BJ (cell line): ENCODE measurements around the gene LRRC8D. TPM values are rescaled to one million over a fixed set of nuclear protein-coding genes. Genes with fewer than 3 reads are reported as not detected.

Source experiments
- CTCF ChIA-PET: fragments of 350-600 bp; formaldehyde crosslinking; extraction: SDS; loops from one replicate; lab custom pipeline; 2021; ENCODE audit warnings: antibody characterized with exemption, inconsistent platforms; lab: Yijun Ruan, JAX
- POLR2A ChIA-PET: fragments of 300-600 bp; sonication (Branson Sonifier 250); formaldehyde crosslinking; extraction: SDS; loops from one replicate; lab custom pipeline; 2021; ENCODE audit warnings: antibody characterized with exemption; lab: Charles Lee
- DNase-seq: peaks from one replicate; pipeline ENCODE4 v3.0.0-alpha.2; 2011; ENCODE audit warnings: low read depth
- H3K27me3 ChIP-seq: 2 replicates; pipeline ENCODE4 v1.6.0; 2011; ENCODE audit warnings: low read length; ENCODE audit not compliant: control insufficient read depth, insufficient read depth
- H3K36me3 ChIP-seq: 2 replicates; pipeline ENCODE4 v1.5.1; 2011; ENCODE audit warnings: low read length; ENCODE audit not compliant: control insufficient read depth, insufficient read depth
- H3K4me3 ChIP-seq: 2 replicates; pipeline ENCODE4 v1.5.1; 2011; ENCODE audit warnings: low read depth, mild to moderate bottlenecking, control low read depth, low read length
- polyA plus RNA-seq: library from polyadenylated mRNA; depleted of rRNA; stranded (reverse); fragments of >200 nt; gene quantifications from 2 replicates; pipeline ENCODE4 v1.2.3, GENCODE V29; 2011
- TF ChIP-seq, protein P1 (sequence below): IDR thresholded peaks from 2 replicates; pipeline ENCODE4 v1.5.1; 2011; ENCODE audit warnings: low read depth, mild to moderate bottlenecking, control low read depth, inconsistent platforms, low read length, moderate library complexity; ENCODE audit not compliant: insufficient read depth

LRRC8D gene
- polyA plus RNA-seq, 1 experiment, result 51.9 TPM

- Histone ChIP-seq H3K36me3 (no peaks in the 10 kb centered on the region), H3K4me3 (no peak overlapping the region), H3K27me3 (no peaks in the 10 kb centered on the region; the same call in 1 of the 2 replicates)
- TF ChIP-seq, protein P1, sequence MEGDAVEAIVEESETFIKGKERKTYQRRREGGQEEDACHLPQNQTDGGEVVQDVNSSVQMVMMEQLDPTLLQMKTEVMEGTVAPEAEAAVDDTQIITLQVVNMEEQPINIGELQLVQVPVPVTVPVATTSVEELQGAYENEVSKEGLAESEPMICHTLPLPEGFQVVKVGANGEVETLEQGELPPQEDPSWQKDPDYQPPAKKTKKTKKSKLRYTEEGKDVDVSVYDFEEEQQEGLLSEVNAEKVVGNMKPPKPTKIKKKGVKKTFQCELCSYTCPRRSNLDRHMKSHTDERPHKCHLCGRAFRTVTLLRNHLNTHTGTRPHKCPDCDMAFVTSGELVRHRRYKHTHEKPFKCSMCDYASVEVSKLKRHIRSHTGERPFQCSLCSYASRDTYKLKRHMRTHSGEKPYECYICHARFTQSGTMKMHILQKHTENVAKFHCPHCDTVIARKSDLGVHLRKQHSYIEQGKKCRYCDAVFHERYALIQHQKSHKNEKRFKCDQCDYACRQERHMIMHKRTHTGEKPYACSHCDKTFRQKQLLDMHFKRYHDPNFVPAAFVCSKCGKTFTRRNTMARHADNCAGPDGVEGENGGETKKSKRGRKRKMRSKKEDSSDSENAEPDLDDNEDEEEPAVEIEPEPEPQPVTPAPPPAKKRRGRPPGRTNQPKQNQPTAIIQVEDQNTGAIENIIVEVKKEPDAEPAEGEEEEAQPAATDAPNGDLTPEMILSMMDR, result no peak
- ChIA-PET POLR2A (no interaction called here), CTCF (interaction anchor here (0.9 to 3.8 kb wide), 7 partner anchors 11 to 181 kb away, joined by 3 to 17 read pairs (median 8); no protein-coding TSS in a partner anchor)
- no peak for DNase-seq
Measured at GRCh38 chr1:89807983-89808382, 12.8 kb upstream of the LRRC8D start.

- no peaks in the 10 kb centered on the region for H3K36me3 ChIP-seq
- DNase-seq, result no peak
- TF ChIP-seq, protein P1, result no peak
- ChIA-PET POLR2A (no interaction called here), CTCF (interaction anchor here (0.8 to 3.8 kb wide), 11 partner anchors 10 to 180 kb away, joined by 3 to 17 read pairs (median 6); no protein-coding TSS in a partner anchor)
- H3K4me3 ChIP-seq, result no peak overlapping the region
- no peaks in the 10 kb centered on the region; the same call in 1 of the 2 replicates for H3K27me3 ChIP-seq
Measured at GRCh38 chr1:89808441-89809117, 12.3 kb upstream of the LRRC8D start.

DNA sequence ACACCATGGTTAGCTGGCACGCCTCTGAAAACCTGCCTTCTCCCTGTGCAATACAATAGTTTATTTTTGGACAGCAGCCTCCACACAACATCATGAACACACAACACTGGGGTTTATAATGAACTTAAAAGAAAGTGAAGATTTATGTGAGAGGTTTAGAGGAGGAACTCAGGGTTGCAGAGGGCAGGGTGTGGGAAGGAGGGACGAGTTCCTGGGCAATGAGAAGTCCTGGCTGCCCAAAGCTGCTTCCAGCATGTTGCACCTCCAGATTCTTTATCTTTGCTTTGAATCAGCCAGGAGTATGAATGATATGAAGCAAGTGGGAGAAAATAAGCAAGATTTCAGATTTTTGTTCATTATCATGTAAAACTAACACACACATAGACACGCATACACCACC, 11.3 kb upstream of the LRRC8D start:
- ChIA-PET CTCF (interaction anchor here (0.6 to 3.8 kb wide), 11 partner anchors 9 to 181 kb away, joined by 3 to 17 read pairs (median 4); partner anchors contain the start of gene LRRC8D), POLR2A (interaction anchor here (0.5 to 0.6 kb wide), 2 partner anchors 37 to 140 kb away, joined by 3 to 4 read pairs; no protein-coding TSS in a partner anchor)
- H3K27me3 ChIP-seq, result no peaks in the 10 kb centered on the region; the same call in 1 of the 2 replicates
- H3K4me3 ChIP-seq, result no peak overlapping the region
- TF ChIP-seq, protein P1, result no peak
- DNase-seq, result peak; percentile 78
- H3K36me3 ChIP-seq, result no peaks in the 10 kb centered on the region

DNA sequence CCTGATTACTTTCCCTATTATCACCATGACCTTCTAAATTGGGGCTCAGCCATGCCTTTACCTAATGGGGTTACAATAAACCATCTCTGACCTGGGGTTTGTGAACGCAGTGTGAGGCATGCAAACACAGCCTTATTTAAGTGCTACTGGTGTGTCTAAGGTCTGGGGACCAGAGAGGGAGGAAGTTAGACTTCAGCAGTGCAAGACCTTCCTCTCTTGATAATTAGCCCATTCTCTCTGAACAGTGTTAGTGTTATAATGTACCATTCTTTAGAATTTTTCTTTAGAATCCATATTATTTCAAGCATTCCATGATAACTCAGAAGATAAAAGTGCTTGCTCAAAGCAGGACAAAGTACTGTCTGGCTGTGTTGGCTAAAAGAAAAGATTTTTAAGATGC, 10.5 kb upstream of the LRRC8D start:
- CTCF ChIA-PET, result interaction anchor here (1.0 to 3.8 kb wide), 4 partner anchors 10 to 180 kb away, joined by 3 to 17 read pairs (median 6); partner anchors contain the start of gene LRRC8D
- H3K27me3 ChIP-seq, result no peaks in the 10 kb centered on the region; the same call in 1 of the 2 replicates
- no peak overlapping the region for H3K4me3 ChIP-seq
- no peak for DNase-seq
- TF ChIP-seq, protein P1, result no peak
- H3K36me3 ChIP-seq, result no peaks in the 10 kb centered on the region
- POLR2A ChIA-PET, result interaction anchor here (0.6 kb wide), 1 partner anchor 1745 kb away, joined by 4 read pairs; no protein-coding TSS in a partner anchor

GRCh38 chr1:89810880-89811279, 10.0 kb upstream of the LRRC8D start:
- no peaks in the 10 kb centered on the region for H3K36me3 ChIP-seq
- TF ChIP-seq, protein P1, result no peak
- DNase-seq, result no peak
- ChIA-PET POLR2A (no interaction called here), CTCF (interaction anchor here (3.8 kb wide), 1 partner anchor 32 kb away, joined by 17 read pairs; no protein-coding TSS in a partner anchor)
- H3K27me3 ChIP-seq, result no peaks in the 10 kb centered on the region; the same call in 1 of the 2 replicates
- H3K4me3 ChIP-seq, result no peak overlapping the region
